ENCODE results near the gene SLC4A9.

- TF ChIP-seq CTCF (IDR thresholded peaks at IDR 0.05): no peak
- TF ChIP-seq POLR2A (IDR thresholded peaks at IDR 0.05): no peak
- TF ChIP-seq POLR2AphosphoS5 (IDR thresholded peaks at IDR 0.05): no peak
- no peak for TF ChIP-seq EP300 (IDR thresholded peaks at IDR 0.05)
These were observed 1.9 kb downstream of the SLC4A9 start for GRCh38 chr5:140361901-140362300.
